Keratinocyte (primary cell): ENCODE data around the gene MED27.

Experiments
- CTCF ChIP-seq, 3 experiments: IDR thresholded peaks in 1 of 3; conservative IDR thresholded peaks in 1 of 3; optimal IDR thresholded peaks in 1 of 3; 2 replicates in 2 of 3; 3 replicates in 1 of 3; pipeline versions ENCODE3 to v1.5.1; 2011; ENCODE audit warnings: low read length in 3 of 3, mild to moderate bottlenecking in 3 of 3, moderate library complexity in 2 of 3, control low read depth in 1 of 3, inconsistent platforms in 1 of 3; ENCODE audit not compliant: insufficient read depth in 2 of 3; ENCODE audit errors: extremely low read depth in 1 of 3
- EZH2 ChIP-seq: IDR thresholded peaks from one replicate; pipeline ENCODE4 v1.6.1; 2012; ENCODE audit warnings: inconsistent platforms, mild to moderate bottlenecking, low read length, moderate library complexity

- TF ChIP-seq CTCF (optimal IDR thresholded peaks at IDR 0.05 in 1 of 3, IDR thresholded peaks at IDR 0.05 in 1 of 3, conservative IDR thresholded peaks at IDR 0.05 in 1 of 3; ENCODE audit: extremely low read depth in 1 of 3, insufficient read depth in 2 of 3, low read length in 3 of 3) = no peak
- no peak for TF ChIP-seq EZH2
Observed at GRCh38 chr9:131885144-131885609, 194.5 kb downstream of the MED27 start.
